HepG2 (cell line): Measurements from ENCODE around the gene ATF1. TPM values are rescaled to one million over a fixed set of nuclear protein-coding genes. Genes with fewer than 3 reads are reported as not detected.
"Not testable (repeated sequence)": the region's sequence is repeated elsewhere in the genome, so short reads cannot be mapped to it uniquely, and the experiment has no call there.

Source experiments
- ATAC-seq: fragments of 200-7000 bp; cut with Tn5 transposase; 3 replicates; pipeline ENCODE4 v1.9.1; 2020; ENCODE audit warnings: mild to moderate bottlenecking, moderate library complexity
- BruUV-seq: library from RNA; stranded (reverse); fragments of 400-500 nt; replicated peaks from 2 replicates; lab custom pipeline; 2021; lab: Mats Ljungman, UMichigan
- CTCF ChIA-PET: fragments of 300-600 bp; formaldehyde crosslinking; extraction: SDS; loops from one replicate; lab custom pipeline; 2021; ENCODE audit warnings: low total read pairs, inconsistent platforms, low intra/inter-chr PET ratio; lab: Yijun Ruan, JAX
- POLR2A ChIA-PET: fragments of 350-600 bp; sonication (Branson Sonifier 250); formaldehyde crosslinking; loops from one replicate; lab custom pipeline; 2020; ENCODE audit warnings: antibody characterized with exemption, inconsistent platforms; lab: Yijun Ruan, JAX
- DNase-seq: peaks from one replicate; pipeline ENCODE4 v3.0.0-alpha.2; 2015; ENCODE audit warnings: low spot score
- FAIRE-seq: peaks from 3 replicates; lab custom pipeline; 2011; peaks lifted over from hg19 to GRCh38; lab: Jason Lieb, UNC
- H2AFZ ChIP-seq: one replicate; pipeline ENCODE4 v1.6.1; 2011; ENCODE audit warnings: low read length, inconsistent platforms
- H3K27ac ChIP-seq: fragments of 300-600 bp; 3 replicates; pipeline ENCODE4 v1.8.0; 2011; ENCODE audit warnings: mixed run types, mild to moderate bottlenecking, mixed read lengths, low read length, inconsistent platforms; ENCODE audit not compliant: insufficient read depth; ENCODE audit errors: extremely low read length
- H3K27me3 ChIP-seq, 2 experiments: fragments of 200-600 bp in 1 of 2; 2 replicates in 1 of 2; 3 replicates in 1 of 2; pipeline versions ENCODE4 v1.6.0 to v1.8.0; 2011; ENCODE audit warnings: low read length in 2 of 2, mild to moderate bottlenecking in 2 of 2, moderate library complexity in 2 of 2, inconsistent platforms in 1 of 2; ENCODE audit not compliant: insufficient read depth in 2 of 2, control insufficient read depth in 1 of 2
- H3K36me3 ChIP-seq, 2 experiments: fragments of 200-600 bp in 1 of 2; replicated peaks in 1 of 2; 2 replicates in 1 of 2; 3 replicates in 1 of 2; pipeline versions ENCODE4 v1.5.1 to v1.8.0; 2011; ENCODE audit warnings: low read length in 2 of 2, inconsistent platforms in 1 of 2; ENCODE audit not compliant: insufficient read depth in 2 of 2, control insufficient read depth in 1 of 2
- H3K4me1 ChIP-seq: 2 replicates; pipeline ENCODE4 v1.5.1; 2012; ENCODE audit warnings: low read length, inconsistent platforms; ENCODE audit not compliant: insufficient read depth
- H3K4me2 ChIP-seq: 2 replicates; pipeline ENCODE4 v1.6.0; 2011; ENCODE audit warnings: low read depth, low read length, inconsistent platforms
- H3K4me3 ChIP-seq, 3 experiments: fragments of 200-600 bp in 1 of 3; sonication (generic), shearing (Covaris generic) in 1 of 3; replicated peaks in 1 of 3; 2 replicates each; pipeline ENCODE4 v1.5.1; 2011 to 2016; ENCODE audit warnings: low read length in 3 of 3, inconsistent platforms in 2 of 3, low read depth in 2 of 3, mild to moderate bottlenecking in 2 of 3, control low read depth in 1 of 3, mixed read lengths in 1 of 3; ENCODE audit not compliant: insufficient read depth in 1 of 3
- H3K79me2 ChIP-seq: one replicate; pipeline ENCODE4 v1.6.1; 2011; ENCODE audit warnings: low read length, inconsistent platforms; ENCODE audit not compliant: insufficient read depth
- H3K9ac ChIP-seq: 2 replicates; pipeline ENCODE4 v1.6.0; 2011; ENCODE audit warnings: mild to moderate bottlenecking, low read depth, low read length, inconsistent platforms; ENCODE audit not compliant: insufficient read depth
- H3K9me3 ChIP-seq: 2 replicates; pipeline ENCODE4 v1.5.1; 2012; ENCODE audit warnings: mild to moderate bottlenecking, low read length
- H4K20me1 ChIP-seq: 2 replicates; pipeline ENCODE4 v1.6.0; 2011; ENCODE audit warnings: inconsistent platforms, mild to moderate bottlenecking, low read length, moderate library complexity; ENCODE audit not compliant: insufficient read depth
- CEBPB ChIP-seq: IDR thresholded peaks from 2 replicates; pipeline ENCODE4 v1.6.1; 2011; ENCODE audit warnings: low read depth, low read length, improper control_type of control experiment, borderline replicate concordance
- MBNL3 ChIP-seq: fragments of 250-450 bp; sonication (Bioruptor Pico); conservative IDR thresholded peaks from 2 replicates; pipeline ENCODE4 v1.8.0; 2022; ENCODE audit warnings: mild to moderate bottlenecking, inconsistent platforms
- WGBS: methylation state at CpG from one replicate; pipeline ENCODE4 v1.1.6; 2017; ENCODE audit warnings: low lambda C conversion rate; 5-methylcytosine and 5-hydroxymethylcytosine counted together
- in situ Hi-C: cut with HindIII; loops from 2 replicates; pipeline ENCODE4 v1.10.0; 2017; ENCODE audit warnings: low pct_unique_long_range_greater_than_20kb; ENCODE audit not compliant: extremely low pct_ligation_motif_present
- intact Hi-C: fragments of 100-400 bp; cut with micrococcal nuclease; formaldehyde crosslinking; loops from one replicate; pipeline ENCODE4 v1.10.0; 2022; ENCODE audit not compliant: unreplicated experiment
- polyA plus RNA-seq, 8 experiments: library from polyadenylated mRNA; depleted of rRNA in 3 of 8; stranded (reverse) in 7 of 8; unstranded in 1 of 8; fragments of >200 nt; fragmentation: Illumina TruSeq in 4 of 8; extraction: Trizol in 4 of 8; gene quantifications; 2 replicates each; pipeline versions ENCODE4 v1.2.1 to v1.2.3, GENCODE V29; 2011 to 2016; ENCODE audit warnings: low read depth in 4 of 8, missing spikeins in 1 of 8, mixed read lengths in 1 of 8; ENCODE audit not compliant: insufficient read depth in 1 of 8
- total RNA-seq, 5 experiments: library from RNA; depleted of rRNA; stranded (reverse); fragments of >200 nt; fragmentation: Illumina TruSeq; extraction: Trizol; gene quantifications; 2 replicates each; pipeline ENCODE4 v1.2.3, GENCODE V29; 2016; ENCODE audit warnings: low read depth in 1 of 5
- TF ChIP-seq, protein P1 (sequence below): sonication (generic); formaldehyde crosslinking; IDR thresholded peaks from 2 replicates; pipeline ENCODE4 v1.4.0; 2020; ENCODE audit warnings: low read depth, missing genetic modification reagents

ATF1 gene
- total and polyA plus RNA-seq, 2 of the 13 experiments (the other 11 are each of a cell fraction or from before 2014, with no cell fraction given): 29.3 to 52.0 TPM

DNA sequence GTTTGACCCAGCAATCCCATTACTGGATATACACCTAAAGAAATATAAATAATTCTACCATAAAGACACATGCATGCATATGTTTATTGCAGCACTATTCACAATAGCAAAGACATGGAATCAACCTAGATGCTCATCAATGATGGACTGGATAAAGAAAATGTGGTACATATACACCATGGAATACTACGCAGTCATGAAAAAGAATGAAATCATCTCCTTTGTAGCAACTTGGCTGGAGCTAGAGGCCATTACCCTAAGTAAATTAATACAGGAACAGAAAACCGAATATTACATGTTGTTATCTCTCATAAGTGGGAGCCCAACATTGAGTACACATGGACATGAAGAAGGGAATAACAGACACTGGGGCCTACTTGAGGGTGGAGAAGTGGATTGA, 91.8 kb downstream of the ATF1 start:
- H3K9ac ChIP-seq, in situ Hi-C loops, H3K4me1 ChIP-seq, H3K27me3 ChIP-seq, H3K4me3 ChIP-seq, POLR2A ChIA-PET, H4K20me1 ChIP-seq, DNase-seq, BruUV-seq, intact Hi-C loops, H3K79me2 ChIP-seq, FAIRE-seq, H3K4me2 ChIP-seq, ATAC-seq, H3K36me3 ChIP-seq, H3K9me3 ChIP-seq, H2AFZ ChIP-seq, H3K27ac ChIP-seq, CTCF ChIA-PET: not testable (repeated sequence)
- 50% methylated on average over 2 of the region's 2 CpGs for WGBS

DNA sequence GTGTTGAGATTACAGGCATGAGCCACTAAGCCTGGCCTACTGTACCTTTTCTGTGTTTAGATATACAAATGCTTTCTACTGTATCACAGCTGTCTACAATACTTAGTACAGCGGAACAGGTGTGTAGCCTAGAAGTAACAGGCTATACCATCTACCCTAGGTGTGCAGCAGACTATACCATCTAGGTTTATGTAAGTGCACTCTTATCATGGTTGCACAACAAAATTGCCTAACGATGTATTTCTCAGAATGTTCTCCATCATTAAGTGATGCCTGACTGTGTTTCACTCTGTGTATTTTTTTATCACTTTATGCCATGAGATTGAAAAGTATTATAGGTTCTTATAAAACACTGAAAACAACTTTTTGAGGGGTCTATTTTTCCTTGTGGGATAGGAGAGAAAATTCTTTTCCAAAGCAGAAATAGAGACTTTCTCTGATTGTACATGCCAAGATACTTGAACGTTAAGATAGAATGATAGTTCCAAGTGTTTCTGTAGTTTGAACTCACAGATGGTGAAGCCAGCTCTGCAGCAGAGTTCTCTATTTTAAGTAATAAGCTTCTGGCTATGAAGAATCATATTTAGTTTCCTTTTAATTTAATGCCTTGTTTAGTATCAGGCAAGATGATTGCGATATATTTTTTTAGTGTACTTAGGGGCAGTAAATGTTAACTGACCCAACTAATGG, 95.9 kb downstream of the ATF1 start:
- in situ Hi-C loops: no loop called here
- Histone ChIP-seq H3K9ac (no peak overlapping the region), H3K4me1 (no peaks in the 10 kb centered on the region), H3K27me3 (no peaks in the 10 kb centered on the region), H3K36me3 (no peaks in the 10 kb centered on the region), H3K79me2 (no peaks in the 10 kb centered on the region)
- intact Hi-C loops: no loop called here
- no peak for DNase-seq
- no peak for ATAC-seq
- WGBS: 36% methylated on average over 4 of the region's 4 CpGs
- no peak for FAIRE-seq
- TF ChIP-seq, protein P1, sequence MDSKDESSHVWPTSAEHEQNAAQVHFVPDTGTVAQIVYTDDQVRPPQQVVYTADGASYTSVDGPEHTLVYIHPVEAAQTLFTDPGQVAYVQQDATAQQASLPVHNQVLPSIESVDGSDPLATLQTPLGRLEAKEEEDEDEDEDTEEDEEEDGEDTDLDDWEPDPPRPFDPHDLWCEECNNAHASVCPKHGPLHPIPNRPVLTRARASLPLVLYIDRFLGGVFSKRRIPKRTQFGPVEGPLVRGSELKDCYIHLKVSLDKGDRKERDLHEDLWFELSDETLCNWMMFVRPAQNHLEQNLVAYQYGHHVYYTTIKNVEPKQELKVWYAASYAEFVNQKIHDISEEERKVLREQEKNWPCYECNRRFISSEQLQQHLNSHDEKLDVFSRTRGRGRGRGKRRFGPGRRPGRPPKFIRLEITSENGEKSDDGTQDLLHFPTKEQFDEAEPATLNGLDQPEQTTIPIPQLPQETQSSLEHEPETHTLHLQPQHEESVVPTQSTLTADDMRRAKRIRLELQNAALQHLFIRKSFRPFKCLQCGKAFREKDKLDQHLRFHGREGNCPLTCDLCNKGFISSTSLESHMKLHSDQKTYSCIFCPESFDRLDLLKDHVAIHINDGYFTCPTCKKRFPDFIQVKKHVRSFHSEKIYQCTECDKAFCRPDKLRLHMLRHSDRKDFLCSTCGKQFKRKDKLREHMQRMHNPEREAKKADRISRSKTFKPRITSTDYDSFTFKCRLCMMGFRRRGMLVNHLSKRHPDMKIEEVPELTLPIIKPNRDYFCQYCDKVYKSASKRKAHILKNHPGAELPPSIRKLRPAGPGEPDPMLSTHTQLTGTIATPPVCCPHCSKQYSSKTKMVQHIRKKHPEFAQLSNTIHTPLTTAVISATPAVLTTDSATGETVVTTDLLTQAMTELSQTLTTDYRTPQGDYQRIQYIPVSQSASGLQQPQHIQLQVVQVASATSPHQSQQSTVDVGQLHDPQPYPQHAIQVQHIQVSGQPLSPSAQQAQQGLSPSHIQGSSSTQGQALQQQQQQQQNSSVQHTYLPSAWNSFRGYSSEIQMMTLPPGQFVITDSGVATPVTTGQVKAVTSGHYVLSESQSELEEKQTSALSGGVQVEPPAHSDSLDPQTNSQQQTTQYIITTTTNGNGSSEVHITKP (CRISPR knock-in tag): peak; percentile 53; the same call in 1 of the 2 replicates
- peak; percentile 45; the same call in 1 of the 2 replicates for TF ChIP-seq CEBPB
- no peak for TF ChIP-seq MBNL3 (CRISPR knock-in tag)
- TF ChIP-seq, all 625 proteins: peak for 2
- H3K9me3 ChIP-seq: no peaks in the 10 kb centered on the region
- H3K4me2 ChIP-seq: no peak overlapping the region
- ChIA-PET POLR2A (no interaction called here), CTCF (no interaction called here)
- no peak overlapping the region for H3K4me3 ChIP-seq
- no peaks in the 10 kb centered on the region for H4K20me1 ChIP-seq
- no peak overlapping the region for H2AFZ ChIP-seq
- H3K27ac ChIP-seq: no peak overlapping the region
- BruUV-seq: no TSS peak
